GM23338 (cell line): ENCODE results near the gene SPNS3. TPM values are rescaled to one million over a fixed set of nuclear protein-coding genes. Genes with fewer than 3 reads are reported as not detected.

ENCODE experiments used
- ATAC-seq: fragments of 200-7000 bp; cut with Tn5 transposase; 3 replicates; pipeline ENCODE4 v1.9.1; 2020
- DNase-seq: peaks from one replicate; pipeline ENCODE4 v3.0.0-alpha.2; 2015; ENCODE audit warnings: low spot score
- H2AFZ ChIP-seq: fragments of 200-600 bp; sonication (generic); 2 replicates; pipeline ENCODE4 v1.8.0; 2016; ENCODE audit warnings: antibody characterized with exemption, mild to moderate bottlenecking, moderate library complexity
- H3F3A ChIP-seq: fragments of 200-600 bp; sonication (generic); replicated peaks from 2 replicates; pipeline ENCODE4 v1.8.0; 2017; ENCODE audit warnings: antibody characterized with exemption, mixed run types, low read depth
- H3K27ac ChIP-seq: fragments of 200-600 bp; sonication (generic); 2 replicates; pipeline ENCODE4 v1.6.1; 2016; ENCODE audit warnings: low read depth
- H3K27me3 ChIP-seq: fragments of 200-600 bp; sonication (generic); 2 replicates; pipeline ENCODE4 v1.8.0; 2016; ENCODE audit warnings: mild to moderate bottlenecking, mixed run types, moderate library complexity; ENCODE audit not compliant: insufficient read depth
- H3K36me3 ChIP-seq: fragments of 200-600 bp; sonication (generic); 2 replicates; pipeline ENCODE4 v1.8.0; 2016; ENCODE audit warnings: mild to moderate bottlenecking; ENCODE audit not compliant: insufficient read depth
- H3K4me1 ChIP-seq: fragments of 200-600 bp; sonication (generic); 2 replicates; pipeline ENCODE4 v1.8.0; 2016; ENCODE audit warnings: mild to moderate bottlenecking, moderate library complexity; ENCODE audit not compliant: insufficient read depth
- H3K4me2 ChIP-seq: fragments of 200-600 bp; sonication (generic); 2 replicates; pipeline ENCODE4 v1.7.1; 2017; ENCODE audit warnings: mixed run types
- H3K4me3 ChIP-seq: fragments of 200-600 bp; sonication (generic); 2 replicates; pipeline ENCODE4 v1.6.1; 2016; ENCODE audit warnings: mixed run types
- H3K79me2 ChIP-seq: fragments of 200-600 bp; sonication (generic); replicated peaks from 2 replicates; pipeline ENCODE4 v1.8.0; 2017; ENCODE audit warnings: mild to moderate bottlenecking; ENCODE audit not compliant: insufficient read depth
- H3K9me2 ChIP-seq: fragments of 200-600 bp; sonication (generic); 2 replicates; pipeline ENCODE4 v1.8.0; 2017; ENCODE audit not compliant: insufficient read depth
- H4K20me1 ChIP-seq: fragments of 200-600 bp; sonication (generic); replicated peaks from 2 replicates; pipeline ENCODE4 v1.8.0; 2017; ENCODE audit warnings: mild to moderate bottlenecking; ENCODE audit not compliant: insufficient read depth
- H3K27ac Mint-ChIP-seq: 2 replicates; pipeline ENCODE4 v1.8.0; 2020; ENCODE audit warnings: inconsistent platforms, mild to moderate bottlenecking, moderate library complexity, mixed read lengths
- H3K27me3 Mint-ChIP-seq: 3 replicates; pipeline ENCODE4 v1.8.0; 2022; ENCODE audit warnings: low read depth, mild to moderate bottlenecking, moderate library complexity, mixed read lengths, inconsistent platforms; ENCODE audit not compliant: insufficient read depth, poor library complexity
- H3K36me3 Mint-ChIP-seq: 3 replicates; pipeline ENCODE4 v1.8.0; 2021; ENCODE audit warnings: low read depth, mild to moderate bottlenecking, inconsistent platforms, moderate library complexity, mixed read lengths
- H3K4me1 Mint-ChIP-seq: 3 replicates; pipeline ENCODE4 v1.8.0; 2020; ENCODE audit warnings: mild to moderate bottlenecking, inconsistent platforms, mixed read lengths
- H3K4me3 Mint-ChIP-seq: 3 replicates; pipeline ENCODE4 v1.8.0; 2021; ENCODE audit warnings: moderate library complexity, mild to moderate bottlenecking, inconsistent platforms, mixed read lengths
- H3K9me3 Mint-ChIP-seq: 3 replicates; pipeline ENCODE4 v1.8.0; 2020; ENCODE audit warnings: moderate library complexity, mild to moderate bottlenecking, inconsistent platforms, mixed read lengths
- CREB1 ChIP-seq: fragments of 250-450 bp; sonication (Bioruptor Pico); IDR thresholded peaks from 2 replicates; pipeline ENCODE4 v1.5.0; 2020; ENCODE audit warnings: low read depth, mild to moderate bottlenecking, moderate library complexity
- EZH2 ChIP-seq: fragments of 200-600 bp; sonication (generic); IDR thresholded peaks from one replicate; pipeline ENCODE4 v1.8.0; 2017; ENCODE audit warnings: antibody characterized with exemption, mild to moderate bottlenecking, low read depth; ENCODE audit not compliant: unreplicated experiment
- EZH2phosphoT487 ChIP-seq: fragments of 200-600 bp; sonication (generic); IDR thresholded peaks from one replicate; pipeline ENCODE4 v1.8.1; 2018; ENCODE audit warnings: antibody characterized with exemption; ENCODE audit not compliant: unreplicated experiment
- JUNB ChIP-seq: IDR thresholded peaks from one replicate; pipeline ENCODE4 v1.6.1; 2016; ENCODE audit warnings: antibody characterized with exemption; ENCODE audit not compliant: unreplicated experiment
- NANOG ChIP-seq: IDR thresholded peaks from 2 replicates; pipeline ENCODE4 v1.6.1; 2016; ENCODE audit warnings: antibody characterized with exemption, borderline replicate concordance
- STAT1 ChIP-seq: IDR thresholded peaks from one replicate; pipeline ENCODE4 v1.6.1; 2016; ENCODE audit warnings: antibody characterized with exemption; ENCODE audit not compliant: unreplicated experiment
- ZNF114 ChIP-seq: fragments of 250-450 bp; sonication (Bioruptor Pico); IDR thresholded peaks from 2 replicates; pipeline ENCODE4 v1.5.0; 2020; ENCODE audit warnings: mild to moderate bottlenecking, moderate library complexity
- ZNF331 ChIP-seq: fragments of 250-450 bp; sonication (Bioruptor Pico); IDR thresholded peaks from 2 replicates; pipeline ENCODE4 v1.5.0; 2020; ENCODE audit warnings: low read depth, mild to moderate bottlenecking, moderate library complexity
- polyA plus RNA-seq: library from polyadenylated mRNA; unstranded; fragments of >200 nt; fragmentation: Nextera tagmentation; extraction: Ambion mirVana; gene quantifications from 2 replicates; pipeline ENCODE4 v1.2.1, GENCODE V29; 2016
- total RNA-seq: library from RNA; depleted of rRNA; stranded (reverse); fragments of >200 nt; shearing (Covaris generic); gene quantifications from 2 replicates; pipeline ENCODE4 v1.2.3, GENCODE V29; 2014
- TF ChIP-seq, protein P1 (sequence below): IDR thresholded peaks from 2 replicates; pipeline ENCODE4 v1.6.1; 2016; ENCODE audit warnings: antibody characterized with exemption
- TF ChIP-seq, protein P2 (sequence below), 2 experiments: fragments of 200-600 bp in 1 of 2; sonication (generic) in 1 of 2; conservative IDR thresholded peaks; 2 replicates each; pipeline versions ENCODE4 v1.5.1 to v1.6.1; 2016 to 2017; ENCODE audit warnings: antibody characterized with exemption in 2 of 2, low read depth in 2 of 2, mild to moderate bottlenecking in 2 of 2, moderate library complexity in 1 of 2
- TF ChIP-seq, protein P3 (sequence below): IDR thresholded peaks from one replicate; pipeline ENCODE4 v1.6.1; 2018; ENCODE audit warnings: antibody characterized with exemption; ENCODE audit not compliant: unreplicated experiment
- TF ChIP-seq, protein P4 (sequence below): fragments of 250-450 bp; sonication (Bioruptor Pico); IDR thresholded peaks from 2 replicates; pipeline ENCODE4 v1.5.0; 2020; ENCODE audit warnings: mild to moderate bottlenecking, moderate library complexity

SPNS3 gene
- total and polyA plus RNA-seq, 2 experiments from 2014 or later: not detected

DNA sequence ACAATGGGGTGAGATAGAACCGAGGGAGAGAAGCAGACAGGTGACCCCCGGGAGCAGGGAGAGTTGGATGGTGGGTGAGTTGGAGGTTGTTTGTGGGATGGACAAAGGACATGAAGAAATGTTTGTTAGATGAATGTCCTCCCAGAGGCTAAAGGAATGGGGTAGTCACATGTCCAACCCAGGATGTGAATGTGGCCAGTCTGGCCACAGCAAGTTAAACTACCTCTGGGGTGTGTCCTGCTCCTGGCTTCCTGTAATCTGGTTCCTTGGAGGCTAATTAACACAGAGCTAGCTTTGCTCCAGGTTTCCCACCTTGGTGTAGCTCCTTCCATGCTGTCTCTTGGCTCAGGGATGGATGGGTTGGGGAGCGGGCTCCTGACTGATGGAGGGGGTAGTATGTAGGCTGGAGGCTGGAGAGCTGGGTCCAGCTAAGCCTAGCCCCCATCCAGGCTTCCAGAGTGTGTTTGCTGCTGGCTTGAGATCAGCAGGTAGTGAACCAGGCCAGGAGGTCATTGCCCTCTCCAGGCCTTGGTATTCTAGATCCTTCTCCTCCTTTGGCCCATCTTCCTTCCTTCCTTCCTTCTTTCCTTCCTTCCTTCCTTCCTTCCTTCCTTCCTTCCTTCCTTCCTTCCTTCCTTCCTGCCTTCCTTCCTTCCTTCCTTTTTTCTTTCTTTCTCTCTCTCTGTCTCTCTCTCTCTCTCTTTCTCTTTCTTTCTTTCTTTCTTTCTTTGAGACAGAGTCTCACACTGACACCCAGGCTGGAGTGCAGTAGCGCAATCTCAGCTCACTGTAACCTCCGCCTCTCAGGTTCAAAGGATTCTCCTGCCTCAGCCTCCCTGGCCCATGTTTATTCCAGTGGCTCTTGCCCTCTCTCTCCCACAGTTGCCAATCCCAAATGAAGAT is 39.3 kb upstream of the SPNS3 start:
- Histone ChIP-seq H3K4me2 (0 out of 2 replicates have a peak overlapping the region, but pooled peaks have one; percentile 24), H3K27me3 (no peaks in the 10 kb centered on the region), H3K27ac (peak overlapping the region; percentile 98), H3F3A (peaks cover 8% of the 10 kb centered on the region), H2AFZ (peak overlapping the region; percentile 61), H4K20me1 (no peaks in the 10 kb centered on the region), H3K4me1 (peaks cover 25% of the 10 kb centered on the region; the same call in 1 of the 2 replicates), H3K79me2 (peaks cover 4% of the 10 kb centered on the region), H3K9me2 (no peaks in the 10 kb centered on the region), H3K36me3 (no peaks in the 10 kb centered on the region), H3K4me3 (no peak overlapping the region)
- no peak for ATAC-seq
- peak overlapping the region; percentile 79 for H3K27ac Mint-ChIP-seq
- peaks cover 25% of the 10 kb centered on the region for H3K27me3 Mint-ChIP-seq
- peak overlapping the region; percentile 7; the same call in 1 of the 3 replicates for H3K4me3 Mint-ChIP-seq
- peaks cover 30% of the 10 kb centered on the region for H3K4me1 Mint-ChIP-seq
- no peaks in the 10 kb centered on the region; the same call in 2 of the 3 replicates for H3K36me3 Mint-ChIP-seq
- TF ChIP-seq EZH2phosphoT487 (no peak), NANOG (no peak), ZNF114 (no peak), CREB1 (no peak), ZNF331 (CRISPR knock-in tag) (no peak), STAT1 (no peak), EZH2 (no peak), JUNB (no peak)
- TF ChIP-seq, protein P1, sequence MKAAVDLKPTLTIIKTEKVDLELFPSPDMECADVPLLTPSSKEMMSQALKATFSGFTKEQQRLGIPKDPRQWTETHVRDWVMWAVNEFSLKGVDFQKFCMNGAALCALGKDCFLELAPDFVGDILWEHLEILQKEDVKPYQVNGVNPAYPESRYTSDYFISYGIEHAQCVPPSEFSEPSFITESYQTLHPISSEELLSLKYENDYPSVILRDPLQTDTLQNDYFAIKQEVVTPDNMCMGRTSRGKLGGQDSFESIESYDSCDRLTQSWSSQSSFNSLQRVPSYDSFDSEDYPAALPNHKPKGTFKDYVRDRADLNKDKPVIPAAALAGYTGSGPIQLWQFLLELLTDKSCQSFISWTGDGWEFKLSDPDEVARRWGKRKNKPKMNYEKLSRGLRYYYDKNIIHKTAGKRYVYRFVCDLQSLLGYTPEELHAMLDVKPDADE: no peak
- TF ChIP-seq, protein P2, sequence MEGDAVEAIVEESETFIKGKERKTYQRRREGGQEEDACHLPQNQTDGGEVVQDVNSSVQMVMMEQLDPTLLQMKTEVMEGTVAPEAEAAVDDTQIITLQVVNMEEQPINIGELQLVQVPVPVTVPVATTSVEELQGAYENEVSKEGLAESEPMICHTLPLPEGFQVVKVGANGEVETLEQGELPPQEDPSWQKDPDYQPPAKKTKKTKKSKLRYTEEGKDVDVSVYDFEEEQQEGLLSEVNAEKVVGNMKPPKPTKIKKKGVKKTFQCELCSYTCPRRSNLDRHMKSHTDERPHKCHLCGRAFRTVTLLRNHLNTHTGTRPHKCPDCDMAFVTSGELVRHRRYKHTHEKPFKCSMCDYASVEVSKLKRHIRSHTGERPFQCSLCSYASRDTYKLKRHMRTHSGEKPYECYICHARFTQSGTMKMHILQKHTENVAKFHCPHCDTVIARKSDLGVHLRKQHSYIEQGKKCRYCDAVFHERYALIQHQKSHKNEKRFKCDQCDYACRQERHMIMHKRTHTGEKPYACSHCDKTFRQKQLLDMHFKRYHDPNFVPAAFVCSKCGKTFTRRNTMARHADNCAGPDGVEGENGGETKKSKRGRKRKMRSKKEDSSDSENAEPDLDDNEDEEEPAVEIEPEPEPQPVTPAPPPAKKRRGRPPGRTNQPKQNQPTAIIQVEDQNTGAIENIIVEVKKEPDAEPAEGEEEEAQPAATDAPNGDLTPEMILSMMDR (conservative IDR thresholded peaks at IDR 0.05; ENCODE audit: low read depth in 2 of 2): no peak
- TF ChIP-seq, protein P3, sequence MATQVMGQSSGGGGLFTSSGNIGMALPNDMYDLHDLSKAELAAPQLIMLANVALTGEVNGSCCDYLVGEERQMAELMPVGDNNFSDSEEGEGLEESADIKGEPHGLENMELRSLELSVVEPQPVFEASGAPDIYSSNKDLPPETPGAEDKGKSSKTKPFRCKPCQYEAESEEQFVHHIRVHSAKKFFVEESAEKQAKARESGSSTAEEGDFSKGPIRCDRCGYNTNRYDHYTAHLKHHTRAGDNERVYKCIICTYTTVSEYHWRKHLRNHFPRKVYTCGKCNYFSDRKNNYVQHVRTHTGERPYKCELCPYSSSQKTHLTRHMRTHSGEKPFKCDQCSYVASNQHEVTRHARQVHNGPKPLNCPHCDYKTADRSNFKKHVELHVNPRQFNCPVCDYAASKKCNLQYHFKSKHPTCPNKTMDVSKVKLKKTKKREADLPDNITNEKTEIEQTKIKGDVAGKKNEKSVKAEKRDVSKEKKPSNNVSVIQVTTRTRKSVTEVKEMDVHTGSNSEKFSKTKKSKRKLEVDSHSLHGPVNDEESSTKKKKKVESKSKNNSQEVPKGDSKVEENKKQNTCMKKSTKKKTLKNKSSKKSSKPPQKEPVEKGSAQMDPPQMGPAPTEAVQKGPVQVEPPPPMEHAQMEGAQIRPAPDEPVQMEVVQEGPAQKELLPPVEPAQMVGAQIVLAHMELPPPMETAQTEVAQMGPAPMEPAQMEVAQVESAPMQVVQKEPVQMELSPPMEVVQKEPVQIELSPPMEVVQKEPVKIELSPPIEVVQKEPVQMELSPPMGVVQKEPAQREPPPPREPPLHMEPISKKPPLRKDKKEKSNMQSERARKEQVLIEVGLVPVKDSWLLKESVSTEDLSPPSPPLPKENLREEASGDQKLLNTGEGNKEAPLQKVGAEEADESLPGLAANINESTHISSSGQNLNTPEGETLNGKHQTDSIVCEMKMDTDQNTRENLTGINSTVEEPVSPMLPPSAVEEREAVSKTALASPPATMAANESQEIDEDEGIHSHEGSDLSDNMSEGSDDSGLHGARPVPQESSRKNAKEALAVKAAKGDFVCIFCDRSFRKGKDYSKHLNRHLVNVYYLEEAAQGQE: no peak
- TF ChIP-seq, protein P4, sequence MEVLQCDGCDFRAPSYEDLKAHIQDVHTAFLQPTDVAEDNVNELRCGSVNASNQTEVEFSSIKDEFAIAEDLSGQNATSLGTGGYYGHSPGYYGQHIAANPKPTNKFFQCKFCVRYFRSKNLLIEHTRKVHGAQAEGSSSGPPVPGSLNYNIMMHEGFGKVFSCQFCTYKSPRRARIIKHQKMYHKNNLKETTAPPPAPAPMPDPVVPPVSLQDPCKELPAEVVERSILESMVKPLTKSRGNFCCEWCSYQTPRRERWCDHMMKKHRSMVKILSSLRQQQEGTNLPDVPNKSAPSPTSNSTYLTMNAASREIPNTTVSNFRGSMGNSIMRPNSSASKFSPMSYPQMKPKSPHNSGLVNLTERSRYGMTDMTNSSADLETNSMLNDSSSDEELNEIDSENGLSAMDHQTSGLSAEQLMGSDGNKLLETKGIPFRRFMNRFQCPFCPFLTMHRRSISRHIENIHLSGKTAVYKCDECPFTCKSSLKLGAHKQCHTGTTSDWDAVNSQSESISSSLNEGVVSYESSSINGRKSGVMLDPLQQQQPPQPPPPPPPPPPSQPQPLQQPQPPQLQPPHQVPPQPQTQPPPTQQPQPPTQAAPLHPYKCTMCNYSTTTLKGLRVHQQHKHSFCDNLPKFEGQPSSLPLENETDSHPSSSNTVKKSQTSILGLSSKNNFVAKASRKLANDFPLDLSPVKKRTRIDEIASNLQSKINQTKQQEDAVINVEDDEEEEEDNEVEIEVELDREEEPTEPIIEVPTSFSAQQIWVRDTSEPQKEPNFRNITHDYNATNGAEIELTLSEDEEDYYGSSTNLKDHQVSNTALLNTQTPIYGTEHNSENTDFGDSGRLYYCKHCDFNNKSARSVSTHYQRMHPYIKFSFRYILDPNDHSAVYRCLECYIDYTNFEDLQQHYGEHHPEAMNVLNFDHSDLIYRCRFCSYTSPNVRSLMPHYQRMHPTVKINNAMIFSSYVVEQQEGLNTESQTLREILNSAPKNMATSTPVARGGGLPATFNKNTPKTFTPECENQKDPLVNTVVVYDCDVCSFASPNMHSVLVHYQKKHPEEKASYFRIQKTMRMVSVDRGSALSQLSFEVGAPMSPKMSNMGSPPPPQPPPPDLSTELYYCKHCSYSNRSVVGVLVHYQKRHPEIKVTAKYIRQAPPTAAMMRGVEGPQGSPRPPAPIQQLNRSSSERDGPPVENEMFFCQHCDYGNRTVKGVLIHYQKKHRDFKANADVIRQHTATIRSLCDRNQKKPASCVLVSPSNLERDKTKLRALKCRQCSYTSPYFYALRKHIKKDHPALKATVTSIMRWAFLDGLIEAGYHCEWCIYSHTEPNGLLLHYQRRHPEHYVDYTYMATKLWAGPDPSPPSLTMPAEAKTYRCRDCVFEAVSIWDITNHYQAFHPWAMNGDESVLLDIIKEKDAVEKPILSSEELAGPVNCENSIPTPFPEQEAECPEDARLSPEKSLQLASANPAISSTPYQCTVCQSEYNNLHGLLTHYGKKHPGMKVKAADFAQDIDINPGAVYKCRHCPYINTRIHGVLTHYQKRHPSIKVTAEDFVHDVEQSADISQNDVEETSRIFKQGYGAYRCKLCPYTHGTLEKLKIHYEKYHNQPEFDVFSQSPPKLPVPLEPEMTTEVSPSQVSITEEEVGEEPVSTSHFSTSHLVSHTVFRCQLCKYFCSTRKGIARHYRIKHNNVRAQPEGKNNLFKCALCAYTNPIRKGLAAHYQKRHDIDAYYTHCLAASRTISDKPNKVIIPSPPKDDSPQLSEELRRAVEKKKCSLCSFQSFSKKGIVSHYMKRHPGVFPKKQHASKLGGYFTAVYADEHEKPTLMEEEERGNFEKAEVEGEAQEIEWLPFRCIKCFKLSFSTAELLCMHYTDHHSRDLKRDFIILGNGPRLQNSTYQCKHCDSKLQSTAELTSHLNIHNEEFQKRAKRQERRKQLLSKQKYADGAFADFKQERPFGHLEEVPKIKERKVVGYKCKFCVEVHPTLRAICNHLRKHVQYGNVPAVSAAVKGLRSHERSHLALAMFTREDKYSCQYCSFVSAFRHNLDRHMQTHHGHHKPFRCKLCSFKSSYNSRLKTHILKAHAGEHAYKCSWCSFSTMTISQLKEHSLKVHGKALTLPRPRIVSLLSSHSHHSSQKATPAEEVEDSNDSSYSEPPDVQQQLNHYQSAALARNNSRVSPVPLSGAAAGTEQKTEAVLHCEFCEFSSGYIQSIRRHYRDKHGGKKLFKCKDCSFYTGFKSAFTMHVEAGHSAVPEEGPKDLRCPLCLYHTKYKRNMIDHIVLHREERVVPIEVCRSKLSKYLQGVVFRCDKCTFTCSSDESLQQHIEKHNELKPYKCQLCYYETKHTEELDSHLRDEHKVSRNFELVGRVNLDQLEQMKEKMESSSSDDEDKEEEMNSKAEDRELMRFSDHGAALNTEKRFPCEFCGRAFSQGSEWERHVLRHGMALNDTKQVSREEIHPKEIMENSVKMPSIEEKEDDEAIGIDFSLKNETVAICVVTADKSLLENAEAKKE: no peak
- no peaks in the 10 kb centered on the region for H3K9me3 Mint-ChIP-seq
- DNase-seq: no peak
